NT2/D1 (cell line): Measurements from ENCODE around the gene CLSTN2.

Experiments
- DNase-seq: peaks from one replicate; pipeline ENCODE4 v3.0.0-alpha.2; 2011; ENCODE audit warnings: low read depth, low spot score
- H3K27me3 ChIP-seq: 2 replicates; pipeline ENCODE4 v1.6.0; 2011; ENCODE audit warnings: mild to moderate bottlenecking; ENCODE audit not compliant: insufficient read length, insufficient read depth
- H3K36me3 ChIP-seq: 2 replicates; pipeline ENCODE4 v1.6.1; 2011; ENCODE audit warnings: mild to moderate bottlenecking, low read length, mixed read lengths; ENCODE audit not compliant: insufficient read depth, insufficient read length
- H3K4me1 ChIP-seq: 2 replicates; pipeline ENCODE4 v1.5.1; 2011; ENCODE audit not compliant: insufficient read depth, insufficient read length
- H3K4me3 ChIP-seq: 2 replicates; pipeline ENCODE4 v1.5.1; 2011; ENCODE audit warnings: low read depth; ENCODE audit not compliant: insufficient read length
- H3K9ac ChIP-seq: 2 replicates; pipeline ENCODE4 v1.6.0; 2011; ENCODE audit warnings: low read depth; ENCODE audit not compliant: insufficient read length
- H3K9me3 ChIP-seq: 2 replicates; pipeline ENCODE4 v1.5.1; 2011; ENCODE audit warnings: mild to moderate bottlenecking, low read length; ENCODE audit not compliant: insufficient read depth
- SUZ12 ChIP-seq: IDR thresholded peaks from 2 replicates; pipeline ENCODE4 v1.6.1; 2011; ENCODE audit not compliant: insufficient read length, insufficient read depth; ENCODE audit errors: extremely low read depth
- YY1 ChIP-seq: IDR thresholded peaks from 2 replicates; pipeline ENCODE4 v1.6.1; 2011; ENCODE audit not compliant: insufficient read length, insufficient read depth
- ZNF274 ChIP-seq: IDR thresholded peaks from 2 replicates; pipeline ENCODE4 v1.6.1; 2011; ENCODE audit warnings: mild to moderate bottlenecking, low read depth, low read length

The CLSTN2 gene

GRCh38 chr3:140216249-140216648 lies 281.3 kb downstream of the CLSTN2 start:
- H3K9me3 ChIP-seq: 0 out of 2 replicates have a peak, but pooled peaks cover 5% of the 10 kb centered on the region
- no peak overlapping the region for H3K9ac ChIP-seq
- no peak overlapping the region for H3K4me3 ChIP-seq
- H3K27me3 ChIP-seq: no peaks in the 10 kb centered on the region
- H3K4me1 ChIP-seq: no peaks in the 10 kb centered on the region
- no peaks in the 10 kb centered on the region for H3K36me3 ChIP-seq
- DNase-seq: no peak
- TF ChIP-seq ZNF274: no peak
- no peak for TF ChIP-seq YY1
- no peak for TF ChIP-seq SUZ12

DNA sequence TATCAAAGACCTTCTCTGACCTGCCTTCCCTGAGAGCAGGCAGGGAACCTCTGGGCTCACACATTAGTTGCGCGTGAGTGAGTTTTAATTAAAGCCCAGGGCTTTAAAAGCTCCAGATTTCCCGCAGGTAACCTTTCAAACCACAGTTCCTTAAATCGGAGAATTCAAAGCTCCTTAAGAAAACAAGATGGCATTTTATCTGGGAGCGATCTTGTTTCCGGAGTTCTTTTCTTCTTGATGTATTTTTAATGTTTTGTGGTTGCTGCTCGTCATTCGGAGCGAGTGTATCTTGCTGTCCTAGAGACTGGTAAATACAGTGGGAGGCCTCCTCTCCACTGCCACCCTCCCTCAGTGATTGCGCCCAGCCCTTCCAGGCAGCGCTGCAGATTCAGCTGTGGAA lies 284.3 kb downstream of the CLSTN2 start:
- H3K27me3 ChIP-seq: no peaks in the 10 kb centered on the region
- H3K9me3 ChIP-seq: 0 out of 2 replicates have a peak, but pooled peaks cover 5% of the 10 kb centered on the region
- H3K4me1 ChIP-seq: no peaks in the 10 kb centered on the region
- TF ChIP-seq SUZ12: no peak
- TF ChIP-seq YY1: no peak
- TF ChIP-seq ZNF274: no peak
- H3K4me3 ChIP-seq: no peak overlapping the region
- no peak overlapping the region for H3K9ac ChIP-seq
- no peak for DNase-seq
- H3K36me3 ChIP-seq: no peaks in the 10 kb centered on the region

GRCh38 chr3:140219923-140220452 lies 285.0 kb downstream of the CLSTN2 start:
- no peak overlapping the region for H3K9ac ChIP-seq
- H3K9me3 ChIP-seq: 0 out of 2 replicates have a peak, but pooled peaks cover 5% of the 10 kb centered on the region
- DNase-seq: no peak
- TF ChIP-seq ZNF274 (no peak), SUZ12 (no peak), YY1 (no peak)
- H3K27me3 ChIP-seq: no peaks in the 10 kb centered on the region
- H3K4me3 ChIP-seq: no peak overlapping the region
- no peaks in the 10 kb centered on the region for H3K4me1 ChIP-seq
- no peaks in the 10 kb centered on the region for H3K36me3 ChIP-seq

- Histone ChIP-seq H3K4me1 (no peaks in the 10 kb centered on the region), H3K9ac (no peak overlapping the region), H3K9me3 (no peaks in the 10 kb centered on the region), H3K36me3 (no peaks in the 10 kb centered on the region), H3K27me3 (no peaks in the 10 kb centered on the region), H3K4me3 (no peak overlapping the region)
- TF ChIP-seq YY1: no peak
- no peak for TF ChIP-seq ZNF274
- TF ChIP-seq SUZ12: no peak
- no peak for DNase-seq
Observed at GRCh38 chr3:140223197-140223596, 288.2 kb downstream of the CLSTN2 start.

DNA sequence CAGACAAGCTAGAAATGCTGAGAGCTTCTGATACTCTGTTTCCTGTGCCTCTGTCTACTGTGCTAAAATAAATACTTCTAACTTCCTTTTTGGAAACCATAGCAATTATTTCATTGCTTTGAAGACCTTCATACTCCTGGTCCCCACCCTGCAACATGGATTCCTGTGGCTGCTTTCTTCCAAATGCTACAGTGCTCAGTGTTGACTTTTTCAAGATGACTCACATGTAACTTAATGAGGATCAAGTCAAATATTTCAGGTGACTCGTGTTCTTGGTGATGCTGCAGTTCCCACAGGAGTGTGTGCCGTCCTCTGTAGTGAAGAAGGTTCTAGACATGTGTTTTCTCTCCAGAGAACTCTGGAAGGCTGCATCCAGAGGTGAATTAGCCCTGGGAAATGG lies 288.6 kb downstream of the CLSTN2 start:
- Histone ChIP-seq H3K36me3 (no peaks in the 10 kb centered on the region), H3K4me1 (no peaks in the 10 kb centered on the region), H3K9ac (no peak overlapping the region), H3K27me3 (no peaks in the 10 kb centered on the region), H3K9me3 (no peaks in the 10 kb centered on the region), H3K4me3 (no peak overlapping the region)
- TF ChIP-seq ZNF274 (no peak), YY1 (no peak), SUZ12 (no peak)
- no peak for DNase-seq

DNA sequence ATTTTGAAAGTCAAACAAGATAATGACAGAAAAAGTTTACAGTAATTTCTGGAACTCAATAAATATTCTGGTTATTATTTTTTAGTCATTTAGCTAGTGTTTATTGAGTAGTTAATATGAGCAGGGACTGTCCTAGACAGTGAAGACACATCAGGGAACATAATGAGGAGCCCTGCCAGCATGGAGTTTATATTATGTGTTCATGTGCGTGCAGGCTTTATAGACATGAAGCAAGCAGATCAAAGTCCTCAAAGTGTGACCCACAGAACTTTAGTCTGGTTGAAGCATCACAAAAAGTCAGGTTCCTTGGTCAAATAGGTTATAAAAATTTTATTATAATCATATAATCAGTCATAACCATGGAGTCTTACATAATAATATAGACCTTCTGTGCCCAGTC lies 289.3 kb downstream of the CLSTN2 start:
- Histone ChIP-seq H3K27me3 (no peaks in the 10 kb centered on the region), H3K9ac (no peak overlapping the region), H3K36me3 (no peaks in the 10 kb centered on the region), H3K4me3 (no peak overlapping the region), H3K4me1 (no peaks in the 10 kb centered on the region), H3K9me3 (peaks cover 3% of the 10 kb centered on the region; the same call in 1 of the 2 replicates)
- TF ChIP-seq ZNF274 (no peak), YY1 (no peak), SUZ12 (no peak)
- DNase-seq: no peak

- H3K4me3 ChIP-seq: no peak overlapping the region
- H3K9me3 ChIP-seq: peaks cover 3% of the 10 kb centered on the region; the same call in 1 of the 2 replicates
- DNase-seq: no peak
- no peak overlapping the region for H3K9ac ChIP-seq
- H3K36me3 ChIP-seq: no peaks in the 10 kb centered on the region
- no peak for TF ChIP-seq YY1
- TF ChIP-seq ZNF274: no peak
- TF ChIP-seq SUZ12: no peak
- H3K27me3 ChIP-seq: no peaks in the 10 kb centered on the region
- no peaks in the 10 kb centered on the region for H3K4me1 ChIP-seq
Observed at GRCh38 chr3:140225996-140226395, 291.0 kb downstream of the CLSTN2 start.

- Histone ChIP-seq H3K27me3 (no peaks in the 10 kb centered on the region), H3K9me3 (peaks cover 3% of the 10 kb centered on the region; the same call in 1 of the 2 replicates), H3K4me1 (no peaks in the 10 kb centered on the region), H3K9ac (no peak overlapping the region), H3K4me3 (no peak overlapping the region), H3K36me3 (no peaks in the 10 kb centered on the region)
- no peak for TF ChIP-seq ZNF274
- TF ChIP-seq SUZ12: no peak
- no peak for TF ChIP-seq YY1
- DNase-seq: no peak
Observed at GRCh38 chr3:140233702-140234101, 298.7 kb downstream of the CLSTN2 start.
